ENCODE results near the gene CDC42. TPM values are rescaled to one million over a fixed set of nuclear protein-coding genes. Genes with fewer than 3 reads are reported as not detected.

The CDC42 gene
- total and polyA plus RNA-seq, 10 of the 15 experiments (the other 5 are each of a cell fraction or from before 2014, with no cell fraction given), result 184 to 479 (median 326) TPM

- TF ChIP-seq WRNIP1 (IDR thresholded peaks at IDR 0.05; ENCODE audit: borderline replicate concordance, low read depth, low read length) (no peak), TCF7 (IDR thresholded peaks at IDR 0.05; ENCODE audit: borderline replicate concordance) (no peak), KLF5 (IDR thresholded peaks at IDR 0.05; ENCODE audit: partially characterized antibody) (no peak)
Observed at GRCh38 chr1:22021061-22021460, 31.4 kb upstream of the CDC42 start (continued).

GRCh38 chr1:22024485-22025367 is 27.8 kb upstream of the CDC42 start:
- Histone ChIP-seq H4K20me1 (ENCODE audit: control insufficient read depth, insufficient read depth) (no peaks in the 10 kb centered on the region), H3K79me2 (ENCODE audit: control insufficient read depth, insufficient read depth, low read length) (peaks cover 15% of the 10 kb centered on the region), H3K9ac (ENCODE audit: control insufficient read depth, insufficient read depth, low read length) (peak overlapping the region; percentile 98), H2AFZ (ENCODE audit: control insufficient read depth, low read depth, low read length) (peak overlapping the region; percentile 75), H3K27ac (ENCODE audit: control insufficient read depth, insufficient read depth) (peak overlapping the region; percentile 97), H3K27me3 (replicated peaks in 1 of 2; ENCODE audit: control insufficient read depth in 2 of 2, insufficient read depth in 2 of 2, low read length in 1 of 2) (no peaks in the 10 kb centered on the region), H3K4me1 (ENCODE audit: control insufficient read depth, insufficient read depth, low read length) (peaks cover 7% of the 10 kb centered on the region), H3K4me3 (peak overlapping the region; percentile 88), H3K36me3 (ENCODE audit: control insufficient read depth in 2 of 2, insufficient read depth in 2 of 2, low read length in 1 of 2) (no peaks in the 10 kb centered on the region), H3K4me2 (ENCODE audit: control insufficient read depth, insufficient read depth) (peak overlapping the region; percentile 88), H3K9me3 (replicated peaks; ENCODE audit: control insufficient read depth, insufficient read depth, low read length) (no peaks in the 10 kb centered on the region)
- ChIA-PET RAD21 (ENCODE audit: unreplicated experiment) (interaction anchor here (0.7 to 2.7 kb wide), 19 partner anchors 11 to 392 kb away, joined by 3 to 54 read pairs (median 4); partner anchors contain the start of genes CDC42 and USP48), CTCF (interaction anchor here (0.7 to 5.8 kb wide), 23 partner anchors 14 to 656 kb away, joined by 3 to 107 read pairs (median 3); partner anchors contain the start of genes CDC42 and USP48), POLR2A (interaction anchor here (0.6 to 12.0 kb wide), 14 partner anchors 8 to 1552 kb away, joined by 3 to 325 read pairs (median 3); partner anchors contain the start of genes CDC42 and USP48), SMC1A (ENCODE audit: uncharacterized antibody, unreplicated experiment) (interaction anchor here (0.5 to 7.6 kb wide), 31 partner anchors 9 to 392 kb away, joined by 3 to 100 read pairs (median 3); partner anchors contain the start of genes CDC42 and USP48)
- FAIRE-seq, result peak; percentile 57
- peak; percentile 62 for ATAC-seq
- DNase-seq (ENCODE audit: low read depth, low spot score), result no peak
- in situ Hi-C loops (cut with MboI), result no loop called here
- under 1% methylated on average over 33 of the region's 33 CpGs for WGBS (ENCODE audit: insufficient coverage, insufficient replicate concordance, low lambda C conversion rate, missing lambda C conversion rate)
- BruUV-seq (replicated peaks), result TSS peak; percentile 94
- intact Hi-C loops (cut with micrococcal nuclease; ENCODE audit: unreplicated experiment), result loop anchor here (1.0 to 5.0 kb wide), 5 partner anchors 9 to 262 kb away; no protein-coding TSS in a partner anchor
- TF ChIP-seq ZNF274 (IDR thresholded peaks at IDR 0.05; ENCODE audit: insufficient read depth, insufficient read length) (no peak), HDGF (IDR thresholded peaks at IDR 0.05) (no peak), BCLAF1 (IDR thresholded peaks at IDR 0.05) (no peak), ZNF217 (IDR thresholded peaks at IDR 0.05) (peak; percentile 86), EGR1 (IDR thresholded peaks at IDR 0.05; ENCODE audit: borderline replicate concordance in 1 of 2, low read depth in 2 of 2, low read length in 2 of 2) (no peak), PRDM15 (CRISPR knock-in tag; IDR thresholded peaks at IDR 0.05) (no peak), ATF7 (IDR thresholded peaks at IDR 0.05; ENCODE audit: low read depth) (no peak; the same call in 1 of the 2 replicates), ESRRA (IDR thresholded peaks at IDR 0.05; ENCODE audit: low read length) (no peak), MYB (IDR thresholded peaks at IDR 0.05; ENCODE audit: borderline replicate concordance, low read depth, low read length) (no peak)
- TF ChIP-seq, protein P1, sequence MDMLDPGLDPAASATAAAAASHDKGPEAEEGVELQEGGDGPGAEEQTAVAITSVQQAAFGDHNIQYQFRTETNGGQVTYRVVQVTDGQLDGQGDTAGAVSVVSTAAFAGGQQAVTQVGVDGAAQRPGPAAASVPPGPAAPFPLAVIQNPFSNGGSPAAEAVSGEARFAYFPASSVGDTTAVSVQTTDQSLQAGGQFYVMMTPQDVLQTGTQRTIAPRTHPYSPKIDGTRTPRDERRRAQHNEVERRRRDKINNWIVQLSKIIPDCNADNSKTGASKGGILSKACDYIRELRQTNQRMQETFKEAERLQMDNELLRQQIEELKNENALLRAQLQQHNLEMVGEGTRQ (IDR thresholded peaks at IDR 0.05; ENCODE audit: borderline replicate concordance, low read depth, low read length), result no peak

Measured in GM12878 (cell line).